ENCODE data around the gene MBD5. TPM values are rescaled to one million over a fixed set of nuclear protein-coding genes. Genes with fewer than 3 reads are reported as not detected.

Gene MBD5
- total RNA-seq, 2 donors from 2014 or later = 38.2 to 44.7 TPM

- no peak for TF ChIP-seq POLR2AphosphoS5 (IDR thresholded peaks at IDR 0.05)
- no peak for TF ChIP-seq POLR2A (IDR thresholded peaks at IDR 0.05)
- TF ChIP-seq CTCF (IDR thresholded peaks at IDR 0.05) = no peak
- no peak overlapping the region for H3K4me3 ChIP-seq
- DNase-seq (ENCODE audit: low spot score) = no peak
- intact Hi-C loops (cut with DNase I) = no loop called here
- no peaks in the 10 kb centered on the region for H3K36me3 ChIP-seq
- H3K27ac ChIP-seq = no peak overlapping the region
- WGBS = 70% methylated on average over 2 of the region's 2 CpGs
- no peaks in the 10 kb centered on the region for H3K9me3 ChIP-seq
- H3K4me1 ChIP-seq (replicated peaks) = no peaks in the 10 kb centered on the region
- no peaks in the 10 kb centered on the region for H3K27me3 ChIP-seq (replicated peaks; ENCODE audit: insufficient read depth)
Measured at GRCh38 chr2:148306027-148306426, 285.1 kb downstream of the MBD5 start.

DNA sequence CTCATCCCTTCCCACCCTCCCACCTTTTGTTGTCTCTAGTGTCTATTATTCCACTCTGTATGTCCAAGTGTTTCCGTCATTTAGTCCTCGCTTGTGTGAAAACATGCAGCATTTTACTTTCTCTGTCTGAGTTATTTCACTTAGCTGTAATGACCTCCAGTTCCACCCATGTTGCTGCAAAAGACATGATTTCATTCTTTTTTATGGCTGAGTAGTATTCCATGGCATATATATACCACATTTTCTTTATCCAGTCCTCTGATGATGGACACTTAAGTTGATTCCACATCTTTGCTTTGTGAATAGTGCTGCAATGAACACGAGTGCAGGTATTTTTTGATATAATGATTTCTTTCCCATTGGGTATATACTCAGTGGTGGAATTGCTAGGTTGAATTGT is 296.7 kb downstream of the MBD5 start:
- Histone ChIP-seq H3K4me1 (replicated peaks) (no peaks in the 10 kb centered on the region), H3K36me3 (no peaks in the 10 kb centered on the region), H3K27me3 (replicated peaks; ENCODE audit: insufficient read depth) (no peaks in the 10 kb centered on the region), H3K9me3 (no peaks in the 10 kb centered on the region), H3K27ac (no peak overlapping the region), H3K4me3 (no peak overlapping the region)
- no peak for DNase-seq (ENCODE audit: low spot score)
- intact Hi-C loops (cut with DNase I) = no loop called here
- TF ChIP-seq POLR2A (IDR thresholded peaks at IDR 0.05) (no peak), POLR2AphosphoS5 (IDR thresholded peaks at IDR 0.05) (no peak), CTCF (IDR thresholded peaks at IDR 0.05) (no peak)
- whole genome bisulfite sequencing = 66% methylated on average over 3 of the region's 3 CpGs

- no peak overlapping the region for H3K27ac ChIP-seq
- no peaks in the 10 kb centered on the region for H3K36me3 ChIP-seq
- DNase-seq (ENCODE audit: low spot score) = no peak
- no peak for TF ChIP-seq POLR2AphosphoS5 (IDR thresholded peaks at IDR 0.05)
- no peak for TF ChIP-seq CTCF (IDR thresholded peaks at IDR 0.05)
- no peak for TF ChIP-seq POLR2A (IDR thresholded peaks at IDR 0.05)
- no peaks in the 10 kb centered on the region for H3K4me1 ChIP-seq (replicated peaks)
- H3K9me3 ChIP-seq = no peaks in the 10 kb centered on the region
- no peaks in the 10 kb centered on the region for H3K27me3 ChIP-seq (replicated peaks; ENCODE audit: insufficient read depth)
- intact Hi-C loops (cut with DNase I) = no loop called here
- H3K4me3 ChIP-seq = no peak overlapping the region
Measured at GRCh38 chr2:148338541-148338940, 317.6 kb downstream of the MBD5 start.

GRCh38 chr2:148342086-148342485 is 321.2 kb downstream of the MBD5 start:
- no peak for DNase-seq (ENCODE audit: low spot score)
- no peaks in the 10 kb centered on the region for H3K36me3 ChIP-seq
- H3K4me1 ChIP-seq (replicated peaks) = no peaks in the 10 kb centered on the region
- TF ChIP-seq POLR2AphosphoS5 (IDR thresholded peaks at IDR 0.05) = no peak
- TF ChIP-seq POLR2A (IDR thresholded peaks at IDR 0.05) = no peak
- TF ChIP-seq CTCF (IDR thresholded peaks at IDR 0.05) = no peak
- intact Hi-C loops (cut with DNase I) = no loop called here
- H3K27ac ChIP-seq = no peak overlapping the region
- no peak overlapping the region for H3K4me3 ChIP-seq
- H3K9me3 ChIP-seq = no peaks in the 10 kb centered on the region
- no peaks in the 10 kb centered on the region for H3K27me3 ChIP-seq (replicated peaks; ENCODE audit: insufficient read depth)
- 89% methylated on average over 4 of the region's 4 CpGs for WGBS

GRCh38 chr2:148350199-148350598 is 329.3 kb downstream of the MBD5 start:
- H3K27me3 ChIP-seq (replicated peaks; ENCODE audit: insufficient read depth) = no peaks in the 10 kb centered on the region
- 89% methylated on average over 1 of the region's 1 CpG for WGBS

More at GRCh38 chr2:148350199-148350598, 329.3 kb downstream of the MBD5 start:
- H3K36me3 ChIP-seq = no peaks in the 10 kb centered on the region
- DNase-seq (ENCODE audit: low spot score) = no peak
- no peaks in the 10 kb centered on the region for H3K9me3 ChIP-seq
- no peaks in the 10 kb centered on the region for H3K4me1 ChIP-seq (replicated peaks)
- no peak overlapping the region for H3K27ac ChIP-seq
- intact Hi-C loops (cut with DNase I) = no loop called here
- H3K4me3 ChIP-seq = no peak overlapping the region
- TF ChIP-seq POLR2AphosphoS5 (IDR thresholded peaks at IDR 0.05) (no peak), POLR2A (IDR thresholded peaks at IDR 0.05) (no peak), CTCF (IDR thresholded peaks at IDR 0.05) (no peak)

All from prostate gland (tissue), 2 donors.